Measurements from ENCODE around the gene PRKX. TPM values are rescaled to one million over a fixed set of nuclear protein-coding genes. Genes with fewer than 3 reads are reported as not detected.
"Not testable (repeated sequence)": the region's sequence is repeated elsewhere in the genome, so short reads cannot be mapped to it uniquely, and the experiment has no call there.

The PRKX gene
- total RNA-seq, 1 donor from 2014 or later: 18.9 TPM

GRCh38 chrX:3711331-3711917 is 2.0 kb downstream of the PRKX start:
- peak; percentile 18 for DNase-seq

- not testable (repeated sequence) for DNase-seq
Observed at GRCh38 chrX:3707673-3708274, 5.7 kb downstream of the PRKX start.

- DNase-seq: no peak
Observed at GRCh38 chrX:3706481-3706880, 7.0 kb downstream of the PRKX start.

GRCh38 chrX:3703251-3703650 is 10.2 kb downstream of the PRKX start:
- not testable (repeated sequence) for DNase-seq

- DNase-seq: not testable (repeated sequence)
Observed at GRCh38 chrX:3702095-3702494, 11.4 kb downstream of the PRKX start.

GRCh38 chrX:3701445-3701928 is 12.0 kb downstream of the PRKX start:
- not testable (repeated sequence) for DNase-seq

- peak; percentile 54 for DNase-seq
Observed at GRCh38 chrX:3699821-3700381, 13.5 kb downstream of the PRKX start.

GRCh38 chrX:3697701-3698279 is 15.7 kb downstream of the PRKX start:
- DNase-seq: peak; percentile 78

GRCh38 chrX:3697220-3697684 is 16.2 kb downstream of the PRKX start:
- DNase-seq: no peak

GRCh38 chrX:3695536-3695935 is 17.9 kb downstream of the PRKX start:
- no peak for DNase-seq

- peak; percentile 9 for DNase-seq
Observed at GRCh38 chrX:3690140-3690539, 23.3 kb downstream of the PRKX start.

- DNase-seq: not testable (repeated sequence)
Observed at GRCh38 chrX:3683236-3683635, 30.2 kb downstream of the PRKX start.

- DNase-seq: peak; percentile 5
Observed at GRCh38 chrX:3680459-3680858, 33.0 kb downstream of the PRKX start.

GRCh38 chrX:3679669-3680068 is 33.8 kb downstream of the PRKX start:
- DNase-seq: no peak

GRCh38 chrX:3678328-3678727 is 35.1 kb downstream of the PRKX start:
- DNase-seq: no peak

- DNase-seq: no peak
Observed at GRCh38 chrX:3674881-3675280, 38.6 kb downstream of the PRKX start.

GRCh38 chrX:3669841-3670475 is 43.5 kb downstream of the PRKX start:
- peak; percentile 78 for DNase-seq

- peak; percentile 4 for DNase-seq
Observed at GRCh38 chrX:3666975-3667374, 46.5 kb downstream of the PRKX start.

- no peak for DNase-seq
Observed at GRCh38 chrX:3664921-3665320, 48.5 kb downstream of the PRKX start.

GRCh38 chrX:3663576-3664250 is 49.7 kb downstream of the PRKX start:
- not testable (repeated sequence) for DNase-seq

GRCh38 chrX:3659761-3660160 is 53.7 kb downstream of the PRKX start:
- no peak for DNase-seq

- no peak for DNase-seq
Observed at GRCh38 chrX:3655181-3655580, 58.3 kb downstream of the PRKX start.

All from tongue (tissue), 2 donors.